Naive B cell (primary cell): ENCODE data around the gene GNB5. TPM values are rescaled to one million over a fixed set of nuclear protein-coding genes. Genes with fewer than 3 reads are reported as not detected.
"Not testable (repeated sequence)": the region's sequence is repeated elsewhere in the genome, so short reads cannot be mapped to it uniquely, and the experiment has no call there.

Source experiments
- ATAC-seq, 2 donors: fragments of 150-1000 bp; cut with Tn5 transposase; 2 replicates each; pipeline ENCODE4 v1.10.0; 2021; ENCODE audit warnings: low read depth in 2 of 2, mild to moderate bottlenecking in 2 of 2, moderate library complexity in 2 of 2
- DNase-seq: peaks from one replicate; pipeline ENCODE4 v3.0.0; 2022
- H3K27ac Mint-ChIP-seq, 6 donors: one replicate each; pipeline ENCODE4 v1.8.0; 2020 to 2022; ENCODE audit warnings: mild to moderate bottlenecking in 6 of 6, mixed read lengths in 6 of 6, moderate library complexity in 5 of 6, inconsistent platforms in 2 of 6
- H3K27me3 Mint-ChIP-seq, 3 donors: one replicate each; pipeline ENCODE4 v1.8.0; 2021 to 2022; ENCODE audit warnings: mixed read lengths in 3 of 3, mild to moderate bottlenecking in 1 of 3
- H3K36me3 Mint-ChIP-seq, 2 donors: one replicate each; pipeline ENCODE4 v1.8.0; 2020 to 2022; ENCODE audit warnings: mixed read lengths in 2 of 2, inconsistent platforms in 1 of 2, mild to moderate bottlenecking in 1 of 2
- H3K4me1 Mint-ChIP-seq, 3 donors: one replicate each; pipeline ENCODE4 v1.8.0; 2020 to 2022; ENCODE audit warnings: mixed read lengths in 3 of 3, inconsistent platforms in 1 of 3, mild to moderate bottlenecking in 1 of 3, moderate library complexity in 1 of 3
- H3K4me3 Mint-ChIP-seq, 8 donors: one replicate each; pipeline ENCODE4 v1.8.0; 2020 to 2022; ENCODE audit warnings: mild to moderate bottlenecking in 8 of 8, mixed read lengths in 8 of 8, moderate library complexity in 8 of 8, inconsistent platforms in 2 of 8
- H3K9me3 Mint-ChIP-seq, 7 donors: one replicate each; pipeline ENCODE4 v1.8.0; 2020 to 2022; ENCODE audit warnings: mixed read lengths in 7 of 7, mild to moderate bottlenecking in 5 of 7, inconsistent platforms in 2 of 7, moderate library complexity in 1 of 7
- polyA plus RNA-seq, 6 donors: library from polyadenylated mRNA; unstranded; fragments of 300-500 nt; fragmentation: Illumina TruSeq; gene quantifications; one replicate each; pipeline ENCODE4 v1.2.3, GENCODE V29; 2021; ENCODE audit warnings: low read depth in 6 of 6

GNB5 gene
- polyA plus RNA-seq, 6 donors from 2014 or later = 76.9 to 103 (median 88.7) TPM

DNA sequence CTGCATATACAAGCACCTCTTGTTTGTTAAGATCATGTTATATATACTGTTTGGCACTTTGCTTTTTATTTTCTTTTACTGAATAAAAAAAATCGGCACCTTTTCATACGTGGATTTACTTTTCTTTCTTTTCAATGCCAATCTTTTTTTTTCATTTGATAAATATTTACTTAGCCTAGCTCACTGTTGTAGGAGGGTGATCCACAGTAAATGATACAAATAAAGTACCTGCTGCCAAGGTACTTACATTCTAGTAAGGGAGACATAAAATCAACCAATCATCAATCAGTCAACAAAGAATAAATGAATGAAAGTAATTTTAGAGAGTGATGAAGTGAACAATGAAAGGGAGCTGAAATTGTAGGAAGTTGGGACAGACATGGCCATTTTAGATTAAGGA, 18.3 kb downstream of the GNB5 start:
- peaks cover 59 to 80% (median 72%) of the 10 kb centered on the region in 3 donors for H3K4me1 Mint-ChIP-seq
- H3K4me3 Mint-ChIP-seq = no peak overlapping the region
- peak overlapping the region in 3 of 6 donors; percentile 19 to 88 (median 45) for H3K27ac Mint-ChIP-seq

DNA sequence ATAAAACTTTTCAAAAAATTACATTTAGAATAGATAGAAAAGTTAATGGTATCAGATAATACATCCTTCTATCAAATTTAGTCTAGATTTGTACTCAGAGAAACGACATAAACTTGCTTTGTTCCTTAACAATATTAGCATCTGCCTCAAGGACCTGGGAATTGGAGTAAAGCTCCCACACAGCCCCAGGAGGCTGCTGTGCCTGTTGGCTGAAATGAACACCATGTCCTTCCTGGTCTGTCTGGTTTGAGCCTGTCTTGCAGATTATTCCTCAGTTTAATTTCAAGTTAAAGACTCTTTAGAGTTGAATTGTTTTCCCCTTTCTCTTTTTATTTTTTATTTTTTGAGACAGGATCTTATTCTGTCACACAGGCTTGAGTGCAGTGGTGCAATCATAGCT, 19.4 kb downstream of the GNB5 start:
- Mint-ChIP-seq H3K9me3 (no peaks in the 10 kb centered on the region), H3K27me3 (no peaks in the 10 kb centered on the region), H3K36me3 (peaks cover 11 to 12% of the 10 kb centered on the region in 2 donors), H3K4me1 (peaks cover 58 to 82% (median 74%) of the 10 kb centered on the region in 3 donors), H3K4me3 (peak overlapping the region in 1 of 8 donors; percentile 44), H3K27ac (peak overlapping the region in 3 of 6 donors; percentile 45 to 82 (median 50))
- ATAC-seq (no peak), DNase-seq (no peak)

More for the DNA sequence above, 18.3 kb downstream of the GNB5 start:
- Mint-ChIP-seq H3K9me3 (no peaks in the 10 kb centered on the region), H3K27me3 (no peaks in the 10 kb centered on the region), H3K36me3 (peaks cover 11 to 12% of the 10 kb centered on the region in 2 donors)
- no peak for DNase-seq
- ATAC-seq = no peak

DNA sequence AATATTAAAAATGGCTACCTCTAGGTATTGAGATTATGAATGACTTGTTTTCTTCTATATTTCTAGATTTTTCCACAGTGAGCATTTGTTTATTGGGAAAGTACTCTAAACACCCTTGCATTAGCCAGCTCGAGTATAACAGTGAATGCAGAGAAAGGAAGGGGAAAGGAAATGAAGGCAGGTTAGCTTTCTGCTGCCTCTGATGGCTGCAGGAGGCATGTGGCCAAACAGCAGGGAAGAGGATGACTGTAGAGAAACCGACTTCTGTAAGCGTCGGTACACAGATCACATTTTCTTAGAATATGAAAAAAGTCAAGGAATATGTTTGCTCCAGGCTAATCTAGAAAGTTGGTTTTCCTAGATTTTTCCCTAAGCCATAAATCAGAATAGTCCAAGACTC, 19.8 kb downstream of the GNB5 start:
- Mint-ChIP-seq H3K4me3 (peak overlapping the region in 4 of 8 donors; percentile 32 to 53 (median 45)), H3K9me3 (no peaks in the 10 kb centered on the region), H3K27me3 (no peaks in the 10 kb centered on the region), H3K27ac (peak overlapping the region in 3 of 6 donors; percentile 12 to 61 (median 16)), H3K4me1 (peaks cover 58 to 82% (median 74%) of the 10 kb centered on the region in 3 donors), H3K36me3 (peaks cover 11 to 12% of the 10 kb centered on the region in 2 donors)
- DNase-seq (no peak), ATAC-seq (peak; percentile 56 to 65)

DNA sequence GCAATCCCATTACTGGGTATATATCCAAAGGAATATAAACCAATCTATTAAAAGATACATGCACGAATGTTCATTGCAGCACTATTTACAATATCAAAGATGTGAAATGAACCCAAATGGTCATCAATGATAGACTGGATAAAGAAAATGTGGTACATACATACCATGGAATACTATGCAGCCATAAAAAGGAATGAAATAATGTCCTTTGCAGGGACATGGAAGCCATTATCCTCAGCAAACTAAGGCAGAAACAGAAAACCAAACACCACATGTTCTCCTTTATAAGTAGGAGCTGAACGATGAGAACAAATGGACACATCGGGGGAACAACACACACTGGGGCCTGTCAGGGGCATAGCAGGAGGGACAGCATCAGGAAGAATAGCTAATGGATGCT, 21.0 kb downstream of the GNB5 start:
- H3K4me3 Mint-ChIP-seq, H3K9me3 Mint-ChIP-seq, ATAC-seq, DNase-seq, H3K27me3 Mint-ChIP-seq: not testable (repeated sequence)
- Mint-ChIP-seq H3K27ac (peak overlapping the region in 1 of 6 donors; percentile 82), H3K4me1 (peaks cover 60 to 84% (median 77%) of the 10 kb centered on the region in 3 donors), H3K36me3 (peaks cover 11 to 12% of the 10 kb centered on the region in 2 donors)

DNA sequence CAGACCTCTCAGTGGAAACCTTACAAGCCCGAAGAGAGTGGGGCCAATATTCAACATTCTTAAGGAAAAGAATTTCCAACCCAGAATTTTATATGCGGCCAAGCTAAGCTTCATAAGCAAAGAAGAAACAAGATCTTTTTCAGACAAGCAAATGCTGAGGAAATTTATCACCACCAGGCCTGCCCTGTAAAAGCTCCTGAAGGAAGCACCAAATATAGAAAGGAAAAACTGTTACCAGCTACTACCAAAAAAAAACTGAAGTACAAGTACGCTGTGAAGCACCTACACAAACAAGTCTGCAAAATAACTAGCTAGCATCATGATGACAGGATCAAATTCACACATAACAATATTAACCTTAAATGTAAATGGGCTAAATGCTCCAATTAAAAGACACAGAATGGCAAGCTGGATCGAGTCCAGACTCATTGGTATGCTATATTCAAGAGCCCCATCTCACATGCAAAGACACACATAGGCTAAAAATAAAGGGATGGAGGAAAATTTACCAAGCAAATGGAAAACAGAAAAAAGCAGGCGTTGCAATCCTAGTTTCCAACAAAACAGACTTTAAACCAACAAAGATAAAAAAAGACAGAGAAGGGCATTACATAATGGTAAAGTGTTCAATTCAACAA, 25.6 kb downstream of the GNB5 start:
- not testable (repeated sequence) for H3K27me3 Mint-ChIP-seq, DNase-seq, ATAC-seq, H3K4me3 Mint-ChIP-seq, H3K9me3 Mint-ChIP-seq
- Mint-ChIP-seq H3K4me1 (peaks cover 47 to 62% (median 57%) of the 10 kb centered on the region in 3 donors), H3K36me3 (peaks cover 0 to 16% of the 10 kb centered on the region in 2 donors), H3K27ac (peak overlapping the region in 4 of 6 donors; percentile 43 to 78 (median 58))

DNA sequence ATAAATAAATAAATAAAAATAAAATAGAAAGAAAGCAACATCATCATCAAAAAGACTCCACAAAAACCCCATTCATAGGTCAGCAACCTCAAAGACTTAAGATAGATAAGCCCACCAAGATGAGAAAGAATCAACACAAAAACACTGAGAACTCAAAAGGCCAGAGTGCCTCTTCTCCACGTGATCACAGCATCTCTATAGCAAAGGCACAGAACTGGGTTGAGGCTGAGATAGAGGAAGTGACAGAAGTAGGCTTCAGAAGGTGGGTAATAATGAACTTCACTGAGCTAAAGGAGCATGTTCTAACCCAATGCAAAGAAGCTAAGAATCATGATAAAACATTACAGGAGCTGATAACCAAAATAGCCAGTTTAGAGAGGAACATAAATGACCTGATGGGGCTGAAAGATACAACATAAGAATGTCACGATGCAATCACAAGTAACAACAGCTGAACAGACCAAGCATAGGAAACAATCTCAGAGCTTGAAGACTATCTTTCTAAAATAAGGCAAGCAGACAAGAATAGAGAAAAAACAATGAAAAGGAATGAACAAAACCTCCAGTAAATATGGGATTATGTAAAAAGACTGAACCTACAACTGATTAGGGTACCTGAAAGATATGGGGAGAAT, 26.4 kb downstream of the GNB5 start:
- peak overlapping the region in 5 of 6 donors; percentile 4 to 95 (median 53) for H3K27ac Mint-ChIP-seq
- no peaks in the 10 kb centered on the region for H3K27me3 Mint-ChIP-seq
- peak; percentile 93 for ATAC-seq
- H3K4me1 Mint-ChIP-seq = peaks cover 41 to 56% (median 49%) of the 10 kb centered on the region in 3 donors
- DNase-seq = peak; percentile 24
- H3K36me3 Mint-ChIP-seq = peaks cover 0 to 8% of the 10 kb centered on the region in 2 donors
- H3K4me3 Mint-ChIP-seq = peak overlapping the region in 2 of 8 donors; percentile 1 to 5
- no peaks in the 10 kb centered on the region for H3K9me3 Mint-ChIP-seq

DNA sequence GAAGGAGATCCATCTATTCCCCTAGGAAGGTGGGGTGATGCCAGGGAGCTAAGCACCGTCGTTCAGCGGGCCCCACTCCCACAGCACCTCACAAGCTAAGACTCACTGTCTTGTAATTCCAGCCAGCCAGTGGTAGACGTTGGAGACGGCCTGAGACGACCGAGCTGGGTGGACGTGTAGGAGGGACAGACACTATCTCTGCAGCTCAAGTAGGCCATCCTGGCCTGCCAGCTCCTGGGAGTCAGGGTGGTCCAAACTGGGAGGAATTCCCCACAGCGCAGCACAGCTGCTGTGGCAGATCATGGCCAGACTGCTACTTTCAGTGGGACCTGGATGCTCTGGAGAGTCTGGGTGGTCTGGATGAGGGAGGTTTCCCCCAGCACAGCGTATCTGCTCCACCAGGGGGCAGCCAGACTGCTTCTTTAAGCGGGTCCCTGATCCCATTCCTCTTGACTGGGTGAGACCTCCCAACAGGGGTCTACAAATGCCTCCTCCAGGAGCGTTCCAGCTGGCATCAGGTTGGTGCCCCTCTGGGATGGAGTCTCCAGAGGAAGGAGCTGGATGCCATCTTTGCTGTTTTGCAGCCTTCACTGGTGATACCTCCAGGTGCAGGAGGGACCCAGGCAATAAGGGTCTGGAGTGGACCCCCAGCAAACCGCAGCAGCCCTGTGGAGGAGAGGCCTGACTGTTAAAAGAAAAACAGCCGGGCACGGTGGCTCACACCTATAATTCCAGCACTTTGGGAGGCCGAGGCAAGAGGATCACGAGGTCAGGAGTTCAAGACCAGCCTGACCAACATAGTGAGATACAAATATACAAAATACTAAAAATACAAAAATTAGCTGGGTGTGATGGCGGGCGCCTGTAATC, 27.6 kb downstream of the GNB5 start:
- DNase-seq (no peak), ATAC-seq (peak; percentile 27 to 38)
- Mint-ChIP-seq H3K27ac (peak overlapping the region in 1 of 6 donors; percentile 77), H3K36me3 (peaks cover 6 to 9% of the 10 kb centered on the region in 2 donors), H3K27me3 (no peaks in the 10 kb centered on the region), H3K9me3 (no peaks in the 10 kb centered on the region), H3K4me3 (no peak overlapping the region), H3K4me1 (peaks cover 40 to 47% (median 42%) of the 10 kb centered on the region in 3 donors)

DNA sequence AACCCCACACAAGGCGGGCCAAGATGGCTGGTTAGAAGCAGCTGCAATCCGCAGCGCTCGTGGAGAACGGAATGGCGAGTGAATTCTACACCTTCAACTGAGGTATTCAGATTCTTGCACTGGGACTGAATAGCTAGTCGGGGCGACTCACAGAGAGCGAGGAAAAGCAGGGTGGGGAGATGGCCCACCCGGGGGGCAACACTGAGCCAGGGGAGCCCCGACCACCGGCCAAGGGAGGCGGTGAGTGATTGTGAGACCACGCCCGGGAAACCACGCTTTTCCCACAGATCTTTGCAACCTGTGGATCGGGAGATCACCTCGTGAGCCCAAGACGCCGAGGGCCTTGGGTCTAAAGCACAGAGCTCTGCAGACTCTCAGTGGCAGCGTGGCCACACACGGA, 28.3 kb downstream of the GNB5 start:
- Mint-ChIP-seq H3K4me3 (no peak overlapping the region), H3K27me3 (no peaks in the 10 kb centered on the region), H3K27ac (no peak overlapping the region), H3K9me3 (no peaks in the 10 kb centered on the region), H3K36me3 (peaks cover 10 to 13% of the 10 kb centered on the region in 2 donors), H3K4me1 (peaks cover 33 to 40% (median 39%) of the 10 kb centered on the region in 3 donors)
- ATAC-seq = no peak
- DNase-seq = no peak

DNA sequence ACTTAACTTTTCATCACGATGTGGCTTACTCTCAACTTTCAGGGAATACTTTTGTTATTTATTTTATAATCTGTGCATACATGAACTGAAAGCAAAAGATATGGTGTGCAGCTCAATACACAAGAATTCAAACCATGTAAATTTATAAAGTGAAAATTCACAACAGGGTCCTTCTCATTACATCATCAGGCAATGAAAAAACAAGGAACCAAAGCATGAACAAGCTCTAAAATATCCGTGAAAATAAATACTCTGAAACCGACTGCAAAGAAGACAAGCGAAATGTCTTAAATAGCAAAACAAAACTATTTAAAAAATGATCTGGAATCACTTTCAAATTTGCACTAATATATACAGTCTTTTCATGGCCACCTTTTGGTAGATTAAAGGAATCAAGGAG, 28.9 kb downstream of the GNB5 start:
- Mint-ChIP-seq H3K36me3 (peaks cover 10 to 13% of the 10 kb centered on the region in 2 donors), H3K27ac (no peak overlapping the region), H3K9me3 (no peaks in the 10 kb centered on the region), H3K4me3 (no peak overlapping the region), H3K27me3 (no peaks in the 10 kb centered on the region), H3K4me1 (peaks cover 29 to 39% (median 34%) of the 10 kb centered on the region in 3 donors)
- DNase-seq (no peak), ATAC-seq (no peak)

DNA sequence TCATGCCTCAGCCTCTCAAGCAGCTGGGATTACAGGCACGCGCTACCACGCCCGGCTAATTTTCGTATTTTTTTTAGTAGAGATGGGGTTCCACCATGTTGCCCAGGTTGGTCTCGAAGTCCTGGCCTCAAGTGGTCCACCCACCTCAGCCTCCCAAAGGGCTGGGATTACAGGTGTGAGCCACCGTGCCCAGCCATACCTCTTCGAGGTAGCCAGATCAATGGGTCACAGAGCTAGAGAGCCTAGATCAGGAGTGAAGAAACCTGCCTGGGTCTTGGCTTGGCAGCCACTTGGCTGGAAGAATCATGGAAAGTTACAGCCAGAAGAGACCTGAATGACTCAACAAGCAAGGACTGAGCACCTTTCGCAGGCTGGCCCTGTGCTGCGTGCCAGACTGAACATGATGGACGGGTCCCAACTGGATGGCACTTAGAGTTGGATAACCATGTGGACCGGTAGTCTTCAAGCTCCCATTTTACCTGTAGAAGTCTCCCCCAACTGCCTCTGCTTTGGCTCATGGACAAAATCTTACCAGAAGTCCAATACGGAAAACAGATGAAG, 29.7 kb downstream of the GNB5 start:
- Mint-ChIP-seq H3K4me1 (peaks cover 21 to 32% (median 28%) of the 10 kb centered on the region in 3 donors), H3K9me3 (no peaks in the 10 kb centered on the region), H3K4me3 (no peak overlapping the region), H3K27ac (no peak overlapping the region), H3K36me3 (peaks cover 10 to 13% of the 10 kb centered on the region in 2 donors), H3K27me3 (no peaks in the 10 kb centered on the region)
- DNase-seq = no peak
- no peak for ATAC-seq

DNA sequence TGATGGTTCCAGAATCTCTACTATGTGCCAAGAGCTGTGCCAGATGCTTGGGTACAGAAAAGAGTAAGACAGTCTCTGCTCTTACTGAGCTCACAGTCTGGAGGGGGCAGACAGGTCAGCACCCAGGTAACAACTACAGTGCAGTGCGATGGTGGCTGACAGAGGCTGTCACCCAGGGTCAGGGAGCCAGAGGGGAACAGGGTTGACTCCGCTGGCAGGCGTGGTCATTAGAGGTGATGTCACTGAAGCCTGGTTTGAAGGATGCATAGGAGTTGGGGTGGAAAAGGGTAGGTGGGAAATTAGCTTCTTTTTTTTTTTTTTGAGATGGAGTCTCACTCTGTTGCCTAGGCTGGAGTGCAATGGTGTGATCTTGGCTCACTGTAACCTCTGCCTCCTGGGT, 31.5 kb downstream of the GNB5 start:
- no peak for DNase-seq
- Mint-ChIP-seq H3K4me1 (peaks cover 4 to 27% (median 23%) of the 10 kb centered on the region in 3 donors), H3K27me3 (no peaks in the 10 kb centered on the region), H3K36me3 (peaks cover 10 to 13% of the 10 kb centered on the region in 2 donors), H3K4me3 (no peak overlapping the region), H3K27ac (peak overlapping the region in 2 of 6 donors; percentile 68 to 71), H3K9me3 (no peaks in the 10 kb centered on the region)
- ATAC-seq = no peak

DNA sequence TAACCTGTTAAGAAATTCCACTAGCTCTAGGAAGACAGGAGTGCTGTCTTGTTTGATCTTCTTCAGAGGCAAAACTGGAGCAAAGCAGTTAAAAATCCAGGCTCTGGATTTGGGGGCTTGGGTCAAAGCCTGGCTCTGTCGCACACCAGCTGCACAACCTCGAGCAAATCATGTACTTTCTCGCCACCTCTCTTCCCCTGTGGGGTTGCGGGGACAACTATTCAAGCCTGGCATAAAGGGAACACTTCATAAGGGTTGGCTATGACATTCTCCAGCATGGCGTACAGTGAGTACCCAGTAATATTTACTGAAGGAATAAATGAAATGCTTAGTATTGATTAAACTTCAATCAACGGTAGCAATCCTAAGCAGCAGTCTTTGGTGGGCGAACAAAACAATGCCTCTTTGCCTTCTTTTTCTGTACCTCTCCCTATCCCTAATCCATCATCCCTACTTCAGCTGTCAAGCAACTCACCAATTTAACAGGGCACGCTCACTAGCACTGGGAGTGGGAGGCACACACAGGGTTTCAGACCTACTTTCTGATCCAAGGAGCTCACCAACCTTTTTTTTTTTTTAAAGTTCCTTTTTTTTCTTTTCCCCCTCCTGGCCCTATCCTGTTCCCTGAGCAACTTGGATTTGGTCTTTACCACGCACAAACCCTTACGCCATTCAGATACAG, 33.0 kb downstream of the GNB5 start:
- no peaks in the 10 kb centered on the region for H3K27me3 Mint-ChIP-seq
- peak overlapping the region in 1 of 6 donors; percentile 76 for H3K27ac Mint-ChIP-seq
- peaks cover 0 to 24% (median 19%) of the 10 kb centered on the region in 3 donors for H3K4me1 Mint-ChIP-seq
- ATAC-seq = no peak
- H3K9me3 Mint-ChIP-seq = no peaks in the 10 kb centered on the region
- peak overlapping the region in 1 of 8 donors; percentile 41 for H3K4me3 Mint-ChIP-seq
- H3K36me3 Mint-ChIP-seq = peaks cover 15 to 19% of the 10 kb centered on the region in 2 donors
- DNase-seq = no peak
